ENCODE data around the gene UBR7. TPM values are rescaled to one million over a fixed set of nuclear protein-coding genes. Genes with fewer than 3 reads are reported as not detected.
"Not testable (repeated sequence)": the region's sequence is repeated elsewhere in the genome, so short reads cannot be mapped to it uniquely, and the experiment has no call there.

The UBR7 gene
- total RNA-seq, 1 experiment from 2014 or later: 16.4 TPM

DNA sequence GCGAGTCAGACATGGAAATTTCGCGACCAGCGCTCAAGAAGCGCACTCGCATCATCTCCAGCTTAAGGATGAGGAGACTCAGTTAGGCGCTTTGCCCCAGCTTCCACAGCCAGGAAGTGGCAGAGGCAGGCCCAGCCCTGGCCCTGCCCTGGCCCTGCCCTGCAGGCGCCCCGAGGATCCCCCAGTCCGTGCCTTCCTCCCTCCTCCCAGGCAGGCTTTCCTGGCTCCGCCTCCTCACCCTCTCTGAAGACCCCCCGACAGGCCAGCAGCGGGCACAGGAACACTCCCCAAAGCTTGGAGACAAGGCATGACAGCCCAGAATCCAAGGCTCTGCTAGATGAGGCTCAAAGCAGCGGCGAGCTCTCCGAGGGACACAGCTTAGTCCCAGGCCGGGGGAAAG lies 25.1 kb downstream of the UBR7 start:
- no peak for DNase-seq (ENCODE audit: low read depth)
- in situ Hi-C loops (cut with HindIII; ENCODE audit: low pct_unique_long_range_greater_than_20kb, low sequenced_read_pairs): no loop called here

DNA sequence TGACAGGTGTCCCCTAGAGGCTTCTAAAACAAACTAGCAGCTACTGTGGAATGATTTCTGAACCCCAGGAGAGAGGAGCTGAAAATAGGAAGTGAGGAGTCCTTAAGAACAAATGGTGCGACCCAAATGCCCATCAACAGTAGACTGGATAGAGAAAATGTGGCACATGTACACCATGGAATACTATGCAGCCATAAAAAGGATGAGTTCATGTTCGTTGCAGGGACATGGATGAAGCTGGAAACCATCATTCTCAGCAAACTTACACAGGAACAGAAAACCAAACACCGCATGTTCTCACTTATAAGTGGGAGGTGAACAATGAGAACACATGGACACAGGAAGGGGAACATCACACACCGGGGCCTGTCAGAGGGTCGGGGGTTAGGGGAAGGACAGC lies 26.0 kb downstream of the UBR7 start:
- DNase-seq (ENCODE audit: low read depth); in situ Hi-C loops (cut with HindIII; ENCODE audit: low pct_unique_long_range_greater_than_20kb, low sequenced_read_pairs): not testable (repeated sequence)

DNA sequence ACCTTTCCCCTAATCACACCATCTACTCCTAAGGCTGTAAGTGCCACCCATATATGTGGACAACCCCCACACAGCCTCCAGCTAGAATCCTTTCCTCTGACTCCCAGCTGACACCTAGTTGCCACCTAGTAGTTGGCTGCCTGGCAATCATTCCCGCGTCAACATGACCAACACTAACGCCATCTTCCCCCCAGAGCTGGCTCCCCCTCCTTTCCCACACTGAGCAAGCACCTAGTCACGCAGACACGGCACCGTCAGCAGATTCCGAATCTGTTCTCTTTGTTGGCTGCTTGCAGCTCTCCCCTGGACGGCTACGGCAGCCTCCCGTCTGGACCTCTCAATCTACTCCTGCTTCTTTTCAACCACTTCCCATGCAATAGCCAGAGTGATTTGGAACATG lies 27.7 kb downstream of the UBR7 start:
- DNase-seq (ENCODE audit: low read depth): no peak
- in situ Hi-C loops (cut with HindIII; ENCODE audit: low pct_unique_long_range_greater_than_20kb, low sequenced_read_pairs): no loop called here

DNA sequence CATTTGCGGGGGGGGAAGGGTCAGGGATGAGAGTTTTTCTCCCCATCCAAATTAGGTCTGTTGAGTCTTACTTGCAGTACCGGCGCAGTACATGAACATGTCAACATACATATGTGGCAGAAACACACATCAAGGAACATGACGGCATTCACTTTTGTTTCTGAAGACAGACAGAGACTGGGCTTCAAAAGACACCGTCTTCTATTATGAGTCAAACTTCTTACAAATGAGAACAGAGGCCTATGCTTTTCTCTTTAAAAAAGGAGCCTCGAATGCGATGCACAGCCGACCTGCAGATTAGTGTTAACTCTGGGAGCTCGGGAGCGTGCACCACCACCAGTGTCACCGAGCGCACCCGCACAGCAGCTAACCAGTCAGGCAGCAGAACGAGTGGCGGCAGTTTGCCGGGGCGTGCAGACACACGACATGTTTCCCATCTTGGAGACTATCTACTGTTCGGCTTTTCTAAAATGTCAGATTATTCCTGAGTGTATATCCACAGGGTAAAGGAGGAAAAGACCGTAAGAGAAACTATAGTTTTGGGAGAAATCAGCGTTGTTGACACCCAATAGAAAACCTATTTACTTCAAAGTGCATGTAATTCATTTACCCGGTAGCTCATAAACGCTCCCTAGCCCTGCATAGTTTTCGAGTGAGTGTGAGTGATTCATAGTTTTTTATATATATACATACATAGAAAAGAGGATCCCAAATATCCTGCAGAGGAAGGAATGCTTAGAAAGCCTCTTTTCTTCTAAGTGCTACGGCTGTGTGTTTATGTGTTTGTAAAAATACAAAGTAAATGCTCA lies 33.0 kb downstream of the UBR7 start:
- in situ Hi-C loops (cut with HindIII; ENCODE audit: low pct_unique_long_range_greater_than_20kb, low sequenced_read_pairs): no loop called here
- DNase-seq (ENCODE audit: low read depth): peak; percentile 82

DNA sequence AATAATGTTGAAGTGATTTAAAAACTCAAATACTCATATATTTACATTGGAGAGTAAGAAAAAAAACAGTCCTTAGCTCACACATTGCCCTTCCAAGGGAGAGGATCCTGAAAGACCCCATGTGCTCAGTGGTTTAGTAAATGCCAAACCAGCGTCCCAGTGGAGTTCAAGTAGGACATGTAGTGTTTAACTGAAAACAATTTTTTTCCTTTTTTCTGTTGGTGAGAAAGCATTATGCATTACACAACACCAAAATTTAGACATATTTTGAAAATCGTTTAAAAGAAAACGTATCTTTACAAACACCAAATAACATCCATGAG lies 33.6 kb downstream of the UBR7 start:
- DNase-seq (ENCODE audit: low read depth): no peak
- in situ Hi-C loops (cut with HindIII; ENCODE audit: low pct_unique_long_range_greater_than_20kb, low sequenced_read_pairs): no loop called here

DNA sequence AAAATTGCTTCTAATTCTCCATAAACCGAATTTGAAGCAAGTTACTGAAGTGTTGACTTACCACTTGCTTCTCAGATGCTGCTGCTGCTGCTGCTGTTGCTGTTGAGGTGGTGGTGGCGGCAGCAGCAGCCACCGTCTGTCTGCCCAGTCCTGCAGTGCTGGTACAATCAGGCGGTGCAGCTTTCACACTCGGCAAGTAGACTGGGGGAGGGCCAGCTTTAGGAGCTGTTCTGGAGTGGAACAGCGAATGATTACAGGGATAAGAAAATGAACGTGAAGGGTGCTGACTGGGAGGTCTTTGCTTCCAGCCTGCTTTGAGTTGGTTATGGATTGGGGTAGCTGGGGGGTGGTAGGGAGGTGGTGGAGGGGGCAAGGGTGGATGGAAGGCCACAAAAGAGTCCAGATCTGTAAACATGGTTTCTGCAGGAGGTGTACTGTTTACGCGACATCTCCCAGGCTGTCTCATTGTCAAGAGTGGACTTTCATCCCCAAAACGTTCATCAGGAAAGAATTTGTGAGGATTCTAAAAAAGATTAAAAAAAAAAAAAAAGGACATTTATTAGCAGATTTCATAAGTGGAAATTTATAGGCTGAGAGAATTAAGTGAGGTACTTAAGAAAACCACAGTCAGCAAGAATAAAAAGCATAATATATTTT lies 38.8 kb downstream of the UBR7 start:
- no peak for DNase-seq (ENCODE audit: low read depth)
- in situ Hi-C loops (cut with HindIII; ENCODE audit: low pct_unique_long_range_greater_than_20kb, low sequenced_read_pairs): no loop called here

DNA sequence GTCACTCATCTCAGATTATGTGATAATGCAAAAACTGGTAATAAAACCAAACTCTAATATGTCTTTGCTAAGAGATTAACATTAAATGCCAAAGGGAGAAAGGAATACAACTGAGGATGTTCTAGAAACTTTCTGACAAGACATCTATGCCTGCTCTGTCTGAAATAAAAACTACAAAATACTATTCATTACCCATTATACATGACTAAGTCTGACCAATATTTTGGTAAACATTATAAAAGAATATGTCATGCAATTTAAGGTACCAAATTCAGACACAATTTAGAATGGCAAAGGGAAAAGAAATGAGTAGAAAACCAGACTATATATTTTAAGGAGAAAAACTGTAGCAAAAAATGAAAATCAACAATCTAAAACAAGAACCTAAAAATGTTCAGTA lies 39.5 kb downstream of the UBR7 start:
- in situ Hi-C loops (cut with HindIII; ENCODE audit: low pct_unique_long_range_greater_than_20kb, low sequenced_read_pairs): no loop called here
- DNase-seq (ENCODE audit: low read depth): no peak

DNA sequence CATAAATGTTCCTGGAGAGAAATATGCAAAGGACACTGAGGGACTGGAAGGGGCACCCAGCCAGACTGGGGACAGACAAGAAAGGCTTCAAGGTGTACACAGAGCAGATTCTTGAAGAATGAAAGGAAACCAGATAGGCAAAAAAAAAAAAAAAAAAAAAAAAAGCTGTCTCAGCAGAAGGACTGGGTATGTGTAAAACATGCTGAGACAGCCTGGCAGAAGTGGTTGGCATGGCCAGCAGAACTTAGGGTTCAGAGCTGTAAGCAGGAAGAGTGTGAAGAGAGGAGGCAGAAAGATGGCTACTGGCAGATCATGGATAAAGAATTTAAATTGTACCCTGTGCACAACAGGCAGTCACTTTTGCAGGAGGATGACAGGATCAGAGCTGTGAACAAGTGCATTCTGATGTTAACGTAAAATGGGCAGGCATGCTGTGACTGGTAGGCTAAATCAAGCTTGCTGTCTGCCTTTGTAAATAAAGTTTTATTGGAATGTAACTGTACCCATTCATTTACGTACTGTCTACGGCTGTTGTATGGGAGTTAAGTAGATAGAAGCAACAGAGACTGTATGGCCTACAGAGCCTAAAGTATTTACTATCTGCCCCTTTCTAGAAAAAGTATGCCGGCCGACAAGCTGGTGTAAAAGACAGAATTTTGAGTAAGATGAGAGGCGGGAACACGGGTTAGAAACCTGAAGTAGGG lies 42.2 kb downstream of the UBR7 start:
- DNase-seq (ENCODE audit: low read depth): no peak
- in situ Hi-C loops (cut with HindIII; ENCODE audit: low pct_unique_long_range_greater_than_20kb, low sequenced_read_pairs): no loop called here

DNA sequence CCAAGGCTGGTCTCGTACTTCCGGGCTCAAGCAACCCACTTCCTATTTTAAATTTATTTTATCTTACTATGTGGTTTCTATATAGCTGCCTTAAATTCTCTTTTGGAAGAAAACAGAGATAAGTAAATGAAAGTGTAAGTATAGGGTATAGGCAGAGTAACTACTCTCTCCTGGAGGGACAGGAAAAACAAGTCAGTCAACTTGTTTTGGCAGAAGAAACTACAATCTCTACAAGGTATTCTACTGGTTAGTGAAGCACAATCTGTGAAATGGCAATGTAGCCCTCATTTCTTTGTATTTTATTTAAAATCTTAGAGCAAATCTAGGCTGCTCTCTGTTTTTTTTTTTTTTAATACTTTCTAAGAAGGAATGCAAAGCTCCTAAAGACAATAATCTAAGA lies 55.4 kb downstream of the UBR7 start:
- no peak for DNase-seq (ENCODE audit: low read depth)
- in situ Hi-C loops (cut with HindIII; ENCODE audit: low pct_unique_long_range_greater_than_20kb, low sequenced_read_pairs): no loop called here

DNA sequence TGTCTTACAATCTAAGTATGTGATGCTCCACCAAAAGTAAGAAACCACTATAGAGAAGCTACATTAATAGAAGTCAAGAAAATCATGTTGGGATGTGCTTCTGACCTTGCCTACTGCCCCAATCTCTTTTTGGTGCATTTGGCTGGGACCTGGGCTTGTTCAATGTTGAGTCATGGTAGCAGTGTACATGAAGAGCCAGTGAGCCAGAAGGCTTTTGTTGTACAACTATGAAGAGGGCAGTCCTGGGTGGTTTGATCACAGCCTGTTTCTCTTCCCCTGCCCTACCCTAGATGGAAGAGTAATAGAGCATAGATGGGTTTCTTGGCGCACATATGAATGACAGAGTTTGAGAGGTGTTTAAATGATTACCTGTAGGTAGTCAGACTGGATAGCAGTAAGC lies 56.4 kb downstream of the UBR7 start:
- in situ Hi-C loops (cut with HindIII; ENCODE audit: low pct_unique_long_range_greater_than_20kb, low sequenced_read_pairs): no loop called here
- no peak for DNase-seq (ENCODE audit: low read depth)

DNA sequence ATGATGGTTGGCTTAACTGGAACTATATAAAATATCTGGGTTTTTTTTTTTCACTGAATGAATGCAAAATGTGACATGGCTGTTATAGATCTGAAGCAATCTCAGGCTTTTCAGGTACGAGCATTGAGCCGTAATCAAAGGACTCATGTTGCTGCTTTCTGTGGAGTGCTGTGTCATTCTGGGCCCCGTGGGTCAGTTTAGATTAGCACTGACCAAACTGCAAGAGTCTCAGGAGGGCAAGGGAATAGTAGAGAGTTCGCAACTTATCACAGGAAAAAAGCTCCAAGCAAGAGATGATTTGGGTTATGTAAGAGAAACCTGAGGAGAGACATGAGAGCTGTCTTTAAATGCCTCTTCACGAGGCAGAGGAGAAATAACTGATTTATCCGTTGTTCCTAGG lies 59.1 kb downstream of the UBR7 start:
- no peak for DNase-seq (ENCODE audit: low read depth)
- in situ Hi-C loops (cut with HindIII; ENCODE audit: low pct_unique_long_range_greater_than_20kb, low sequenced_read_pairs): no loop called here

DNA sequence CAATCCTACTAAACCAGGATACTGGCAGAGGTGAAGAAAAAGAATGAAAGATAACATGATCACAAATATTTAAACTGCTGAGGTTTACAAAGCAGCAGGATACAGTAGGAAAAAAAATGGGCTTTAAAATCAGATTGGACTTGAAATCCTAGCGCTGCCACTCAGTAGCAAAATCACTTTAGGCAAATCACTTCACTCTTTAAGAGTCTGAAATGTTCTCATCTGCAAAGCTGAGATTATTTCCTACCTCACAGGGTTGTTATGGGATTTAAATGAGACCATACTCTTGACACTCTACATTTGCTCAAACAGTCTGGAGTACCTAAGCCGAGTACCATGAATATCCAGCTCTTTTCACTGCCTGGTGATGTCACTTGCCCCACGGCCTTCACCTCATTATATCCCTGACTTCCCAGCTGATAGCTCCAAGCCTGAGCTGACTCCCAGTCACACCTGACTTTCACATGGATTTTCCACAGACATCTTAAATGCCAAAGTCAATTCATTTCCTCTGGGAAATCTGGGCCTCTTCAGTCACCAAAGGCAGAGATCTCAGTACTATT lies 60.2 kb downstream of the UBR7 start:
- DNase-seq (ENCODE audit: low read depth): no peak
- in situ Hi-C loops (cut with HindIII; ENCODE audit: low pct_unique_long_range_greater_than_20kb, low sequenced_read_pairs): no loop called here

DNA sequence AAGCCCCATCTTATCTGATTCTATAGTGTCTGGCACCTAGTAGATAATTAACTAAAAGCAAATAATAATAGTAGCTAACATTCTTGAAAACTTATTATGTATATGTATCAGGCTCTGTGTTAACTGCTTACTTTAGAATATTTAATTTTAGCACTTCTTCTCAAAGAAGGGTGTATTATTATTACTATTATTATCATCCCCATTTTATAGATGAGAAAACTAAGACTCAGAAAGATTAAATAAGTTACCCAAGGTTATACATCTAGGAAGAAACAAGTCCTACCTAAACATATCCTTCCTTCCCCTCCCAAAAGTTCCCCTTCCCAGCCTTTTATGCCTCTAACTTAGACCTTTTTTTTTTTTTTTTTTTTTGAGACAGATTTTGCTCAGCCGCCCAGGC lies 61.4 kb downstream of the UBR7 start:
- in situ Hi-C loops (cut with HindIII; ENCODE audit: low pct_unique_long_range_greater_than_20kb, low sequenced_read_pairs): no loop called here
- DNase-seq (ENCODE audit: low read depth): no peak

DNA sequence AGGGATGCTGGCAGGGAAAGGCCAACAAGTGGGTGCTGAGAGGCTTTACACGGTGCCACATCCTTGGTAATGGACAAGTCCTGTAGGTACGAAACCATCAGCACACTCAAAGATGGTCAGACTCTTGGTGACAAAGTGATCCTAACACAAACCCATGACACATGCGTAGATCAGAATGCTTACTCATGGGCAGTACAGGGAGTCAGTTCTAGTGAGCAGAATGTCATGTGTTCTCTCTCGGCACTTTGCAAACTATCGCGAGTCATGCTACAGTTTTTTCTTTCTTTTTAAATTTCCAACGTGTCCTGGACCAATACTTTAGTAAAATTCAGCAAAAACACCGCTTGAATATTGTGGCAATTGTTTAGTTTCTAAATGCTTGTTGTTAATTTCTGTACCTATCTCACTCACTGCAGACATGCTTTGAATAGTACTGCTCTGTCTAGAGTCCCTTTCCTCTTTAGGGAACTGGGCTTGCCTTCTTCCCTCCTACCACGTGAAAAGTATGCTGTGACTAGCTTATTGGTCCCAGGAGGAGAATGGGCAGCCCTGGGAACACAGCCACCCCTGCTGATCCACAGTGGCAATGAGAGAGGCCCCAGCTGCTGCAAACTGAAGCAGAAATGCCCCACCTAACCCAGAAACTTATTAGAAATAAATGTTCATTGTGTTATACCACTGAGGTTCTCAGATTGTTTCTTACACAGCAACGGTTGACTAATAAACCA lies 62.4 kb downstream of the UBR7 start:
- DNase-seq (ENCODE audit: low read depth): peak; percentile 65
- in situ Hi-C loops (cut with HindIII; ENCODE audit: low pct_unique_long_range_greater_than_20kb, low sequenced_read_pairs): no loop called here

DNA sequence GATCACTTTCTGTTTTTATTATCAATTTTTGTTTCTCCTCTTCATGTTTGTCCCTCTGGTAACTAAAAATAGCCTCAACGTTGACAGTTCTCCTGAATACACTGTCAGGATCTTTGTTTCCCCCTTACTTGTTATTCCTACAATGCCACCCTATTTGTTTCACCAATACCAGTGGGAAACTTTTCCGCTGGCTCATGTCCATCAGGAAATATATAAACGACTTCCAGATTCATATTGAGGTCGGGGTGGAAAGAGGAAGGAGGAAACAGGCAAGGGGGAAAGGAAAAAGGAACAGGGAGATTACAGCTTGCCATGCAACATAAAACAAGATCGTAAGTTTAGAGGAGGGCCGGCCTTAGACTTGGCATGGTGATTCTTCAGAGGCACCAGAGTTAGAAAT lies 64.1 kb downstream of the UBR7 start:
- in situ Hi-C loops (cut with HindIII; ENCODE audit: low pct_unique_long_range_greater_than_20kb, low sequenced_read_pairs): no loop called here

DNA sequence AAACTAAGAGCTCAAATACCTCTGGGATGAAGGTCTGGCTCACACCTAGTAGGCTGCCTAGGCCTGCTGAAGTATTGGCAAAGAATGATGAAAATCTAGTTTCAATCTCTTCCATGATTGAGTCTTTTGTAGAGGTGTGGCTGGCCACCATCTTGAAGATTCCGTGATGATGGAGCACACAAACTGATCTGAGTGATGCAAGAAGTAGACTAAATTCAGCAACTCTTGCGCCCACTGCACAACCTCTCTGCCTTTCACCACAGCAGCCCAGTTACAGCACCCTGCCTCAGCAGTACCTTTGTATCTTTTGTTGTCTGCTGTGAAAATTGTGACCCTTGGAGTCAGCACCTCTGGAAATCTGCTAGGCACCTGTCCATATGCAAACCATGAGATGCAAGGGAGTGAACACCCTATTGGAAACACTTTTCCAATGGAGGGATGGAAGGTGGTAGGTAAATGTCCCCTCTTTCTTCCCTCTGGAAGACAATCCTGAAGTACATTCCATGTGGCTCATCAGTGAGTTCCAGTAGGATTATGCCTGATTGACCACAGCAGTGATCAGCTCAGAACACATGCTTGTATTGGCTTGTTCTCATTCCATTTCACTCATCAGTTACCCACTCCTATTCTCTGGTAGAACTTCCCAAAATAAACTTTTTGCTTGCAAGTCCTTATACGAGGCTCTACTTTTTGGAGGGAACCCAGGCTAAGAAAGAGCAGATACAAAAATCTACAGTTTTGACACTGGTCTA lies 67.2 kb downstream of the UBR7 start:
- in situ Hi-C loops (cut with HindIII; ENCODE audit: low pct_unique_long_range_greater_than_20kb, low sequenced_read_pairs): no loop called here
- no peak for DNase-seq (ENCODE audit: low read depth)

More for the DNA sequence above, 64.1 kb downstream of the UBR7 start:
- no peak for DNase-seq (ENCODE audit: low read depth)

DNA sequence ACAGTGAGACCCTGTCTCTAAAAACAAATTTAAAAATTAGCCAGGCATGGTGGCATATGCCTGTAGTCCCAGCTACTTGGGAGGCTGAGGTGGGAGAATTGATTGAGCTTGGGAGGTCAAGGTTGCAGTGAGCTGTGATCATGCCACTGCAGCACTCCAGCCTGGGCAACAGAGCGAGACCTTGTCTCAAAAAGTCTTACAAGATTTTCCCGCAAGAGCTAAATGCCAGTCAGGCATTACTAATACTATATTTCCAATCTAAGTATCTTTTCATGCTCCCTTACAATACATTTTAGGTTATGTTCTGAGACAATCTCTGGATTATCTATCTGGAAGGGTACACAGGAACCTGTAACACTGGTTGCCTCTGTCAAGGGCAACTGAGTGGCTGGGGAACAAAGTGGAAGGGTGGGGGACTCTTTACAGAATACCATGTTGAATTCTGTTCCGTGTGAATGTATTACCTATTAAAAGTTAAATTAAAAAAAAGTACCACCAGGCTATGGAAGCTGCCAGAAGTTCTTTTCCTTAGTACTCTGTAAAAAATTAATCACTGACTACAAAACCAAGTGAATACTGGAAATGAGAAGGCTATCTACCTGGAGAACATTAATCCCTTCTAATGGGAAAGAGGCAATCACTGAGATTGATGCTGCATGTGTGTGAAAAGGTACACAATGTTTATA lies 69.1 kb downstream of the UBR7 start:
- peak; percentile 30 for DNase-seq (ENCODE audit: low read depth)
- in situ Hi-C loops (cut with HindIII; ENCODE audit: low pct_unique_long_range_greater_than_20kb, low sequenced_read_pairs): no loop called here
